CD4-positive, alpha-beta T cell treated with Interleukin-15 for 1 hour (primary cell): ENCODE data around the gene CFTR.
"Not testable (repeated sequence)": the region's sequence is repeated elsewhere in the genome, so short reads cannot be mapped to it uniquely, and the experiment has no call there.

Experiments
- DNase-seq: peaks from one replicate; pipeline ENCODE4 v3.0.0-alpha.2; 2020

The CFTR gene

GRCh38 chr7:117505238-117505637, 25.4 kb downstream of the CFTR start:
- DNase-seq, result no peak

DNA sequence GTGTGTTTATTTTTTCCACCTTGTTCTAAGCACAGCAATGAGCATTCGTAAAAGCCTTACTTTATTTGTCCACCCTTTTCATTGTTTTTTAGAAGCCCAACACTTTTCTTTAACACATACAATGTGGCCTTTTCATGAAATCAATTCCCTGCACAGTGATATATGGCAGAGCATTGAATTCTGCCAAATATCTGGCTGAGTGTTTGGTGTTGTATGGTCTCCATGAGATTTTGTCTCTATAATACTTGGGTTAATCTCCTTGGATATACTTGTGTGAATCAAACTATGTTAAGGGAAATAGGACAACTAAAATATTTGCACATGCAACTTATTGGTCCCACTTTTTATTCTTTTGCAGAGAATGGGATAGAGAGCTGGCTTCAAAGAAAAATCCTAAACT, 28.9 kb downstream of the CFTR start:
- no peak for DNase-seq

DNA sequence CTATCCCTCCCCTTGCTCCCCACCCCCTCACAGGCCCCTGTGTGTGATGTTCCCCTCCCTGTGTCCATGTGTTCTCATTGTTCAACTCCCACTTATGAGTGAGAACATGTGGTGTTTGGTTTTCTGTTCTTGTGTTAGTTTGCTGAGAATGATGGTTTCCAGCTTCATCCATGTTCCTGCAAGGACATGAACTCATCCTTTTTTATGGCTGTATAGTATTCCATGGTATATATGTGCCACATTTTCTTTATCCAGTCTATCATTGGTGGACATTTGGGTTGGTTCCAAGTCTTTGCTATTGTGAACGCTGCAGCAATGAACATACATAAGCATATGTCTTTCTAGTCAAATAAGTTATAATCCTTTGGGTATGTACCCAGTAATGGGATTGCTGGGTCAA, 37.4 kb downstream of the CFTR start:
- DNase-seq, result not testable (repeated sequence)

GRCh38 chr7:117530390-117530789, 50.6 kb downstream of the CFTR start:
- DNase-seq, result no peak

GRCh38 chr7:117531595-117532244, 51.9 kb downstream of the CFTR start:
- DNase-seq, result no peak

DNA sequence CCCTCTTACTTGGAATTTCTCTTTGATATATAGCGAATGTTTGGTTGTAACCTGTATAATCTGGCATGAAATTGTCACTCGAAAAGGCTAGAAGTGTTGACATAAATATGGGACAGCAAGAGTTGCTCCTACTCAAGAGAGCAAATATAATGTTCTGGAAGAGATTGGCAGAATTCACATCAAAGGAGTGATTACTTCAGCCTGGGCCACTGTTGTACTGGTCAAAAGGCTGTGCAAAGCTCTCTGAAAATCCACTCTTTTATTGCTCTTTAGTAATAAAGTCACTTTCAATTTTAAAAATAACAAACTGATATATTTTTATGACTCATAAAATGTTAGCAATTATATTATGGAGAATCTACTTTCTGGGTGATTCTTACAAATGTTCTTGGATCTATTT, 58.2 kb downstream of the CFTR start:
- DNase-seq, result no peak

GRCh38 chr7:117544061-117544460, 64.2 kb downstream of the CFTR start:
- no peak for DNase-seq

GRCh38 chr7:117548035-117548434, 68.2 kb downstream of the CFTR start:
- DNase-seq, result no peak

GRCh38 chr7:117550625-117551024, 70.8 kb downstream of the CFTR start:
- no peak for DNase-seq

GRCh38 chr7:117552660-117553059, 72.8 kb downstream of the CFTR start:
- DNase-seq, result no peak

GRCh38 chr7:117555260-117555659, 75.4 kb downstream of the CFTR start:
- DNase-seq, result no peak

DNA sequence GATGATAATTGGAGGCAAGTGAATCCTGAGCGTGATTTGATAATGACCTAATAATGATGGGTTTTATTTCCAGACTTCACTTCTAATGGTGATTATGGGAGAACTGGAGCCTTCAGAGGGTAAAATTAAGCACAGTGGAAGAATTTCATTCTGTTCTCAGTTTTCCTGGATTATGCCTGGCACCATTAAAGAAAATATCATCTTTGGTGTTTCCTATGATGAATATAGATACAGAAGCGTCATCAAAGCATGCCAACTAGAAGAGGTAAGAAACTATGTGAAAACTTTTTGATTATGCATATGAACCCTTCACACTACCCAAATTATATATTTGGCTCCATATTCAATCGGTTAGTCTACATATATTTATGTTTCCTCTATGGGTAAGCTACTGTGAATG, 79.6 kb downstream of the CFTR start:
- DNase-seq, result no peak

DNA sequence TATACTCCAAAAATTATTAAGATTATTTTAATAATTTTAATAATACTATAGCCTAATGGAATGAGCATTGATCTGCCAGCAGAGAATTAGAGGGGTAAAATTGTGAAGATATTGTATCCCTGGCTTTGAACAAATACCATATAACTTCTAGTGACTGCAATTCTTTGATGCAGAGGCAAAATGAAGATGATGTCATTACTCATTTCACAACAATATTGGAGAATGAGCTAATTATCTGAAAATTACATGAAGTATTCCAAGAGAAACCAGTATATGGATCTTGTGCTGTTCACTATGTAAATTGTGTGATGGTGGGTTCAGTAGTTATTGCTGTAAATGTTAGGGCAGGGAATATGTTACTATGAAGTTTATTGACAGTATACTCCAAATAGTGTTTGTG, 80.2 kb downstream of the CFTR start:
- no peak for DNase-seq

DNA sequence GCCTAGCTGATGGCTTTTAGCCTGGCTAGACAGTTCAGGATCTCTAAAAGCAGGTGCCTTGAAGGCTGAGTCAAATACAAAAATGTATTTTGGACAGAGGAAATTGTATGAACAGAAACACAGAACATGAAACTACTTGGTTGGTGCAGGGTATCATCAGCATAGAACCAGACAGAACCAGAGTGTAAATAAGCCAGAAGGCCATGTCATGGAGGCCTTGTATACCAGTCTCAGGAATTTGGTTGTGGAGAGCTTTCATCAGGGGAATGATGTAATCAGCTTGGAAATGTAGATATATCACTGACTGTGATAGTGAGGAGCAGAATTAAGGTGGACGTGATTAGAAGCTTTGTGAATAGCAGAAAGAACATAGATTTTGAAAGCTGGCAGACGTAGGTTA, 82.9 kb downstream of the CFTR start:
- DNase-seq, result no peak

- DNase-seq, result no peak
These were observed 84.3 kb downstream of the CFTR start for GRCh38 chr7:117564080-117564479.

DNA sequence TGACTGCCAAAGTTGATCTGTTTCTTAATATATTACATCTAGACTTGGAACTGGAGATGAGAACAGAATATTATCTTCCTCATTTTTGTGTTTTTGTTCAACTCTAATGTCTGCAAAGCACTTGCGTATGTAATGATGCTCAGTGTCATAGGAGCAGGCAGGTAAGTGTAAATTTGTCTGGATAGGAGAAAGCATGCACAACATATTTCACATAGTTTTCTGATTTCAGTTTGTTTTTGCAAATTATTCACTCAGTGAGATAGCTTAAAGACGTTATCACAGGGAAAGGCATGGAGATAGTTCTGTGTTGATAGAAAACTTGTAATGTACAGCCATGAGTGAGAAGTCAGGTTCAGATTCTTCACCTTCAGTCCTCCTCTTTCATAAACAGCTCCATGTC, 84.8 kb downstream of the CFTR start:
- no peak for DNase-seq

GRCh38 chr7:117565226-117565625, 85.4 kb downstream of the CFTR start:
- no peak for DNase-seq

DNA sequence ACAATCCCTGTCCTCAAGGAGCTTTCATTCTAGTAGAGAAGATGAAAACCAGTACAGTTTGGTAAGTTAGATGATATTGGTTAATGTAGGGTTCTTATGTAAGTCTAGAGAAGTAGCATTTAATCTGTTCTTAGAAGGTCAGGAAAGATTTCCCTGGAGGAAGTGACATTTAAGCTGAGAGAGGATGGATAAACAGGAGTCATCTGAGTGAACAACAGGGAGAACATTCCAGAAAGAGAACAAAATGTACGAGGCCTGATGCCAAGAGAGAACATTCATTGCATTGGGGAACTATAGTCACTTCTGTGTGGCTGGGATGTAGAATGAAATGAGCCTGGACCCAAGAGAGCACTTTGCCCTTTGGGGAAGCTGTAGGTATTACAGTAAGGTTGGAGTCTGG, 88.0 kb downstream of the CFTR start:
- DNase-seq, result no peak

- DNase-seq, result no peak
These were observed 93.2 kb downstream of the CFTR start for GRCh38 chr7:117572856-117573620.

GRCh38 chr7:117581424-117581823, 101.6 kb downstream of the CFTR start:
- no peak for DNase-seq

DNA sequence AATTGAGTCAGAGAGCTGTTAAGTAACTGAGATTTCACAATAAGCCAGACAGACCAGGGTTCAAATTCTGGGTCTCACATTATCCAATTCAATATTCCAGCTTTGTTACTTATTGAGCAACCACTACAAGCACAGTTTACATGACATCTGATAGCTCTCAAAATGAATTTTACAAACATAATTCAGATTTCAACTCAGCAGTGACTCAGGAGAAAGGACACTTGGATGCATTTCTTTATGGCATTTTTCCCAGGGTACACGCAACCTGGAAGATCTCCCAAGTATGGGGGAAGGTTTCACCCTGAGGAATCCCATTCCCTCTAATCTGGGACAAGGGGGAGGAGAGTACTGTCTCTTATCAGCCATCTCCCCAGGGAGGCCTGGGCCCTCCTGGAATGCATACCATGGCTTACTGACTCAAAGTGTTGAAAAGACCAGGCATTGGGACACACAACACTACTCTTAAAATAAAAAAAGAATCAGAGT, 102.4 kb downstream of the CFTR start:
- DNase-seq, result no peak

DNA sequence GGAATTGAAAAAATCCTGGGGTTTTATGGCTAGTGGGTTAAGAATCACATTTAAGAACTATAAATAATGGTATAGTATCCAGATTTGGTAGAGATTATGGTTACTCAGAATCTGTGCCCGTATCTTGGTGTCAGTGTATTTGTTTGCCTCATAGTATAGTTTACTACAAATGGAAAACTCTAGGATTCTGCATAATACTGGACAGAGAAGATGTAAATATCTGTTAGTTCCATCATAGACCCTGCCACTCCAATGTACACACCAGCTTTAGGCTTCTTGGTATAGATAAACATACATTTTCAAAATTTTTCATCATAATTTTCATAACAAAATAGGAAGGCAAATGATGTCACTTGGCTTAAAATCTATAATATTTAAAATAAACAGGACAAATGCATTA, 108.1 kb downstream of the CFTR start:
- DNase-seq, result no peak

- no peak for DNase-seq
These were observed 108.5 kb downstream of the CFTR start for GRCh38 chr7:117588352-117588794.

DNA sequence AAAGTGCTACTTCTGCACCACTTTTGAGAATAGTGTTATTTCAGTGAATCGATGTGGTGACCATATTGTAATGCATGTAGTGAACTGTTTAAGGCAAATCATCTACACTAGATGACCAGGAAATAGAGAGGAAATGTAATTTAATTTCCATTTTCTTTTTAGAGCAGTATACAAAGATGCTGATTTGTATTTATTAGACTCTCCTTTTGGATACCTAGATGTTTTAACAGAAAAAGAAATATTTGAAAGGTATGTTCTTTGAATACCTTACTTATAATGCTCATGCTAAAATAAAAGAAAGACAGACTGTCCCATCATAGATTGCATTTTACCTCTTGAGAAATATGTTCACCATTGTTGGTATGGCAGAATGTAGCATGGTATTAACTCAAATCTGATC, 110.4 kb downstream of the CFTR start:
- DNase-seq, result no peak
